ENCODE measurements around the gene TCF12. TPM values are rescaled to one million over a fixed set of nuclear protein-coding genes. Genes with fewer than 3 reads are reported as not detected.
"Not testable (repeated sequence)": the region's sequence is repeated elsewhere in the genome, so short reads cannot be mapped to it uniquely, and the experiment has no call there.

TCF12 gene
- total RNA-seq, 1 experiment from 2014 or later = 76.7 TPM

GRCh38 chr15:56931639-56932508, 13.4 kb downstream of the TCF12 start:
- Mint-ChIP-seq H3K4me3 (no peak overlapping the region), H3K27me3 (ENCODE audit: low read depth) (no peaks in the 10 kb centered on the region), H3K4me1 (peaks cover 35 to 38% of the 10 kb centered on the region in 2 experiments), H3K36me3 (ENCODE audit: insufficient read depth in 1 of 3, low read depth in 3 of 3) (peaks cover 22 to 36% (median 25%) of the 10 kb centered on the region in 3 experiments), H3K27ac (no peak overlapping the region), H3K9me3 (peaks cover 0 to 2% of the 10 kb centered on the region in 2 experiments; a peak in 2 of 5 replicates)
- no peak overlapping the region for H4K8ac ChIP-seq (replicated peaks; ENCODE audit: insufficient read length, low read depth, low read length)
- no peak overlapping the region for H2BK5ac ChIP-seq (ENCODE audit: insufficient read length, low read length)
- no peak overlapping the region for H2BK20ac ChIP-seq (ENCODE audit: low read depth, low read length, poor library complexity, severe bottlenecking)
- H3K9ac ChIP-seq (ENCODE audit: extremely low read depth, insufficient read length, low read length) = no peak overlapping the region
- DNase-seq = no peak
- no peaks in the 10 kb centered on the region for H3K23me2 ChIP-seq (ENCODE audit: insufficient read length, low read depth, low read length, poor library complexity, severe bottlenecking)
- WGBS (ENCODE audit: extremely low coverage, insufficient read length, low lambda C conversion rate) = no CpG with 5 or more reads among the region's 1 CpG
- H2AK5ac ChIP-seq (ENCODE audit: insufficient read length, low read length) = no peak overlapping the region
- H3T11ph ChIP-seq (ENCODE audit: low read length) = no peak overlapping the region
- H3K23ac ChIP-seq (ENCODE audit: insufficient read length, low read depth, low read length) = no peak overlapping the region
- H3K4me2 ChIP-seq (ENCODE audit: insufficient read depth, insufficient read length, low read length) = no peak overlapping the region
- no peak overlapping the region for H3K18ac ChIP-seq (ENCODE audit: insufficient read length, low read depth, low read length)
- no peak overlapping the region for H3K14ac ChIP-seq (ENCODE audit: insufficient read depth, low read length)
- peaks cover 26% of the 10 kb centered on the region; the same call in 1 of the 2 replicates for H3K79me2 ChIP-seq (ENCODE audit: insufficient read depth, low read length)
- H4K20me1 ChIP-seq (ENCODE audit: control insufficient read depth, insufficient read depth, insufficient read length) = no peaks in the 10 kb centered on the region
- H3K79me1 ChIP-seq (ENCODE audit: insufficient read depth, low read depth, low read length, poor library complexity, severe bottlenecking) = peaks cover 6% of the 10 kb centered on the region
- H3K56ac ChIP-seq (ENCODE audit: insufficient read length, low read depth, low read length) = no peak overlapping the region
- H2BK12ac ChIP-seq (ENCODE audit: insufficient read length, low read depth, low read length) = no peak overlapping the region
- TF ChIP-seq CTCF (conservative IDR thresholded peaks at IDR 0.05) = no peak
- H3K27ac ChIP-seq (ENCODE audit: insufficient read length, low read depth, low read length) = no peak overlapping the region
- no peak overlapping the region for H2BK15ac ChIP-seq (ENCODE audit: low read depth, low read length)
- 0 out of 2 replicates have a peak, but pooled peaks cover 4% of the 10 kb centered on the region for H3K4me1 ChIP-seq (ENCODE audit: insufficient read depth, low read length)
- H2BK120ac ChIP-seq (ENCODE audit: low read depth, low read length, poor library complexity, severe bottlenecking) = no peak overlapping the region
- H4K5ac ChIP-seq (ENCODE audit: insufficient read length, low read depth, low read length) = no peak overlapping the region
- no peaks in the 10 kb centered on the region for H3K9me3 ChIP-seq (ENCODE audit: control insufficient read depth, low read depth, low read length)
- H3K27me3 ChIP-seq (ENCODE audit: insufficient read depth, low read length) = no peaks in the 10 kb centered on the region
- H2AFZ ChIP-seq (ENCODE audit: low read length) = no peak overlapping the region
- H3K4ac ChIP-seq (ENCODE audit: low read depth, low read length) = no peak overlapping the region
- H4K91ac ChIP-seq (ENCODE audit: insufficient read length, low read depth, low read length) = no peak overlapping the region

DNA sequence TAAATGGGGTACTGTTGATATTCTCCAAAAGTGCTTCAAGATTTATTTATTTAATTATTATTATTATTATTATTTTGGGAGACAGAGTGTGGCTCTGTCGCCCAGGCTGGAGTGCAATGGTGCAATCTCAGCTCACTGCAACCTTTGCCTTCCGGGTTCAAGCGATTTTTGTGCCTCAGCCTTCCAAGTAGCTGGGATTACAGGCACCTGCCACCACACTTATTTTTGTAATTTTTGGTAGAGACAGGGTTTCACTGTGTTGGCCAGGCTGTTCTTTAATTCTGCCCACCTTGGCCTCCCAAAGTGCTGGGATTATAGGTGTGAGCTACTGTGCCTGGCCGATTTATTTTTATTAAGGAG, 14.0 kb downstream of the TCF12 start:
- not testable (repeated sequence) for H3K4me2 ChIP-seq (ENCODE audit: insufficient read depth, insufficient read length, low read length); H4K20me1 ChIP-seq (ENCODE audit: control insufficient read depth, insufficient read depth, insufficient read length); H4K5ac ChIP-seq (ENCODE audit: insufficient read length, low read depth, low read length); H3K23me2 ChIP-seq (ENCODE audit: insufficient read length, low read depth, low read length, poor library complexity, severe bottlenecking); H3K9ac ChIP-seq (ENCODE audit: extremely low read depth, insufficient read length, low read length); H3K4me1 ChIP-seq (ENCODE audit: insufficient read depth, low read length); H4K8ac ChIP-seq (replicated peaks; ENCODE audit: insufficient read length, low read depth, low read length); H3K27me3 Mint-ChIP-seq (ENCODE audit: low read depth); H3K79me1 ChIP-seq (ENCODE audit: insufficient read depth, low read depth, low read length, poor library complexity, severe bottlenecking); H3K18ac ChIP-seq (ENCODE audit: insufficient read length, low read depth, low read length); H2BK5ac ChIP-seq (ENCODE audit: insufficient read length, low read length); H3K27ac Mint-ChIP-seq; H3K27ac ChIP-seq (ENCODE audit: insufficient read length, low read depth, low read length); H3K27me3 ChIP-seq (ENCODE audit: insufficient read depth, low read length); H3K56ac ChIP-seq (ENCODE audit: insufficient read length, low read depth, low read length); H3K14ac ChIP-seq (ENCODE audit: insufficient read depth, low read length); H3K4ac ChIP-seq (ENCODE audit: low read depth, low read length); H2AK5ac ChIP-seq (ENCODE audit: insufficient read length, low read length); H4K91ac ChIP-seq (ENCODE audit: insufficient read length, low read depth, low read length); H2AFZ ChIP-seq (ENCODE audit: low read length); H2BK12ac ChIP-seq (ENCODE audit: insufficient read length, low read depth, low read length); H3K23ac ChIP-seq (ENCODE audit: insufficient read length, low read depth, low read length); H3T11ph ChIP-seq (ENCODE audit: low read length); H3K4me3 Mint-ChIP-seq; H3K9me3 Mint-ChIP-seq; H2BK15ac ChIP-seq (ENCODE audit: low read depth, low read length); DNase-seq; H3K9me3 ChIP-seq (ENCODE audit: control insufficient read depth, low read depth, low read length); H2BK20ac ChIP-seq (ENCODE audit: low read depth, low read length, poor library complexity, severe bottlenecking); H2BK120ac ChIP-seq (ENCODE audit: low read depth, low read length, poor library complexity, severe bottlenecking)
- peaks cover 38% of the 10 kb centered on the region in 2 experiments for H3K4me1 Mint-ChIP-seq
- WGBS (ENCODE audit: extremely low coverage, insufficient read length, low lambda C conversion rate) = no CpG with 5 or more reads among the region's 4 CpGs
- H3K79me2 ChIP-seq (ENCODE audit: insufficient read depth, low read length) = peaks cover 28% of the 10 kb centered on the region; the same call in 1 of the 2 replicates
- H3K36me3 Mint-ChIP-seq (ENCODE audit: insufficient read depth in 1 of 3, low read depth in 3 of 3) = peaks cover 22 to 35% (median 25%) of the 10 kb centered on the region in 3 experiments

Measured in H9 (cell line).